PC-9 (cell line): ENCODE results near the gene INTS4. TPM values are rescaled to one million over a fixed set of nuclear protein-coding genes. Genes with fewer than 3 reads are reported as not detected.

Experiments used
- BruUV-seq: library from RNA; stranded (reverse); fragments of 400-500 nt; replicated peaks from 2 replicates; lab custom pipeline; 2021; lab: Mats Ljungman, UMichigan
- CTCF ChIA-PET: fragments of 300-600 bp; sonication (Branson Sonifier 250); formaldehyde crosslinking; loops from one replicate; lab custom pipeline; 2022; ENCODE audit warnings: antibody characterized with exemption; lab: Charles Lee
- POLR2A ChIA-PET: fragments of 300-600 bp; sonication (Branson Sonifier 250); formaldehyde crosslinking; loops from one replicate; lab custom pipeline; 2022; ENCODE audit warnings: antibody characterized with exemption; ENCODE audit not compliant: unreplicated experiment; lab: Charles Lee
- DNase-seq, 2 experiments: peaks; one replicate each; pipeline versions ENCODE4 v3.0.0 to v3.0.0-alpha.2; 2015 to 2022; ENCODE audit warnings: mixed read lengths in 1 of 2
- H2AFZ ChIP-seq: fragments of 200-600 bp; sonication (generic); 2 replicates; pipeline ENCODE4 v1.8.1; 2017; ENCODE audit warnings: antibody characterized with exemption
- H3F3A ChIP-seq: fragments of 200-600 bp; sonication (generic); 2 replicates; pipeline ENCODE4 v1.8.1; 2017; ENCODE audit warnings: antibody characterized with exemption, mild to moderate bottlenecking, low read depth; ENCODE audit not compliant: insufficient read depth
- H3K27ac ChIP-seq: fragments of 200-600 bp; sonication (generic); 2 replicates; pipeline ENCODE4 v1.6.1; 2016; ENCODE audit warnings: mixed run types
- H3K27me3 ChIP-seq: fragments of 200-600 bp; sonication (generic); 2 replicates; pipeline ENCODE4 v1.6.1; 2016; ENCODE audit warnings: low read depth, mixed run types; ENCODE audit not compliant: insufficient read depth
- H3K36me3 ChIP-seq: fragments of 200-600 bp; sonication (generic); 2 replicates; pipeline ENCODE4 v1.6.1; 2016; ENCODE audit warnings: low read depth, mixed run types
- H3K4me1 ChIP-seq: fragments of 200-600 bp; sonication (generic); replicated peaks from 2 replicates; pipeline ENCODE4 v1.6.1; 2016; ENCODE audit warnings: mixed run types; ENCODE audit not compliant: insufficient read depth
- H3K4me2 ChIP-seq: fragments of 200-600 bp; sonication (generic); 2 replicates; pipeline ENCODE4 v1.6.1; 2017; ENCODE audit warnings: mixed run types
- H3K4me3 ChIP-seq: fragments of 200-600 bp; sonication (generic); 2 replicates; pipeline ENCODE4 v1.6.1; 2016; ENCODE audit warnings: mixed run types
- H3K79me2 ChIP-seq: fragments of 200-600 bp; sonication (generic); 2 replicates; pipeline ENCODE4 v1.6.1; 2017; ENCODE audit warnings: low read depth, mixed run types
- H3K9me2 ChIP-seq: fragments of 200-600 bp; sonication (generic); 2 replicates; pipeline ENCODE4 v1.8.1; 2017; ENCODE audit warnings: mild to moderate bottlenecking; ENCODE audit not compliant: insufficient read depth
- H3K9me3 ChIP-seq: fragments of 200-600 bp; sonication (generic); 2 replicates; pipeline ENCODE4 v1.8.1; 2016; ENCODE audit warnings: low read depth; ENCODE audit not compliant: insufficient read depth
- H4K20me1 ChIP-seq: fragments of 200-600 bp; sonication (generic); 2 replicates; pipeline ENCODE4 v1.8.1; 2017; ENCODE audit not compliant: insufficient read depth
- CTCF ChIP-seq: fragments of 200-600 bp; sonication (generic); conservative IDR thresholded peaks from 2 replicates; pipeline ENCODE4 v1.6.1; 2017; ENCODE audit warnings: mixed run types, antibody characterized with exemption, mild to moderate bottlenecking, moderate library complexity
- EZH2 ChIP-seq: fragments of 200-600 bp; sonication (generic); IDR thresholded peaks from 2 replicates; pipeline ENCODE4 v1.8.0; 2017; ENCODE audit warnings: antibody characterized with exemption, low read depth
- intact Hi-C: fragments of 100-400 bp; cut with micrococcal nuclease; formaldehyde crosslinking; loops from one replicate; pipeline ENCODE4 v1.10.0; 2022; ENCODE audit not compliant: unreplicated experiment
- total RNA-seq: library from RNA; stranded (reverse); gene quantifications from 2 replicates; pipeline ENCODE4 v1.2.3, GENCODE V29; 2021

The INTS4 gene
- total RNA-seq, 1 experiment from 2014 or later: 53.8 TPM

GRCh38 chr11:78040691-78041379 lies 46.4 kb upstream of the INTS4 start:
- peaks cover 42% of the 10 kb centered on the region; the same call in 1 of the 2 replicates for H3F3A ChIP-seq
- H3K9me3 ChIP-seq: no peaks in the 10 kb centered on the region
- DNase-seq: peak in 1 of 2 experiments; percentile 54
- no peaks in the 10 kb centered on the region for H3K9me2 ChIP-seq
- H3K36me3 ChIP-seq: no peaks in the 10 kb centered on the region
- no peaks in the 10 kb centered on the region for H3K79me2 ChIP-seq
- H3K4me1 ChIP-seq: peaks cover 54% of the 10 kb centered on the region
- ChIA-PET POLR2A (interaction anchor here (0.7 kb wide), 2 partner anchors 46 to 463 kb away, joined by 3 to 5 read pairs; no protein-coding TSS in a partner anchor), CTCF (interaction anchor here (0.6 to 1.2 kb wide), 2 partner anchors 10 to 46 kb away, joined by 3 to 6 read pairs; partner anchors contain the start of gene INTS4)
- H3K27ac ChIP-seq: peak overlapping the region; percentile 90
- no peak overlapping the region for H3K4me3 ChIP-seq
- intact Hi-C loops: loop anchor here (1.0 to 10.0 kb wide), 2 partner anchors 11 to 374 kb away; partner anchors contain the start of gene GAB2
- H4K20me1 ChIP-seq: no peaks in the 10 kb centered on the region
- TF ChIP-seq EZH2 (no peak), CTCF (no peak)
- TSS peak; percentile 68 for BruUV-seq
- no peaks in the 10 kb centered on the region for H3K27me3 ChIP-seq
- peak overlapping the region; percentile 85 for H3K4me2 ChIP-seq
- H2AFZ ChIP-seq: no peak overlapping the region

GRCh38 chr11:78039919-78040671 lies 45.6 kb upstream of the INTS4 start:
- ChIA-PET CTCF (interaction anchor here (0.6 to 1.2 kb wide), 3 partner anchors 30 to 113 kb away, joined by 3 to 6 read pairs (median 5); partner anchors contain the start of gene INTS4), POLR2A (interaction anchor here (0.5 to 0.7 kb wide), 5 partner anchors 12 to 521 kb away, joined by 3 to 31 read pairs (median 7); no protein-coding TSS in a partner anchor)
- Histone ChIP-seq H3F3A (peaks cover 42% of the 10 kb centered on the region; the same call in 1 of the 2 replicates), H3K27ac (peak overlapping the region; percentile 90), H3K4me2 (peak overlapping the region; percentile 85), H3K36me3 (no peaks in the 10 kb centered on the region), H3K9me2 (no peaks in the 10 kb centered on the region), H3K9me3 (no peaks in the 10 kb centered on the region), H3K27me3 (no peaks in the 10 kb centered on the region), H3K4me1 (peaks cover 54% of the 10 kb centered on the region), H3K4me3 (peak overlapping the region; percentile 37; the same call in 1 of the 2 replicates), H4K20me1 (no peaks in the 10 kb centered on the region), H3K79me2 (no peaks in the 10 kb centered on the region), H2AFZ (peak overlapping the region; percentile 85)
- no peak for TF ChIP-seq EZH2
- no peak for TF ChIP-seq CTCF
- peak; percentile 87 to 92 for DNase-seq
- intact Hi-C loops: loop anchor here (1.0 to 10.0 kb wide), 2 partner anchors 10 to 375 kb away; partner anchors contain the start of gene GAB2
- no TSS peak for BruUV-seq

GRCh38 chr11:78039391-78039918 lies 45.0 kb upstream of the INTS4 start:
- POLR2A ChIA-PET: interaction anchor here (0.5 to 0.7 kb wide), 4 partner anchors 50 to 521 kb away, joined by 3 to 31 read pairs (median 8); no protein-coding TSS in a partner anchor
- peaks cover 54% of the 10 kb centered on the region for H3K4me1 ChIP-seq

More at GRCh38 chr11:78039391-78039918, 45.0 kb upstream of the INTS4 start:
- Histone ChIP-seq H3K79me2 (no peaks in the 10 kb centered on the region), H3K9me3 (no peaks in the 10 kb centered on the region), H3K9me2 (no peaks in the 10 kb centered on the region), H3K4me2 (peak overlapping the region; percentile 85), H2AFZ (peak overlapping the region; percentile 85), H3K36me3 (no peaks in the 10 kb centered on the region), H3F3A (peaks cover 42% of the 10 kb centered on the region; the same call in 1 of the 2 replicates), H4K20me1 (no peaks in the 10 kb centered on the region), H3K4me3 (peak overlapping the region; percentile 37; the same call in 1 of the 2 replicates), H3K27me3 (no peaks in the 10 kb centered on the region), H3K27ac (peak overlapping the region; percentile 90)
- no peak for DNase-seq
- TF ChIP-seq EZH2 (no peak), CTCF (no peak)
- intact Hi-C loops: no loop called here
- CTCF ChIA-PET: interaction anchor here (0.6 to 1.0 kb wide), 3 partner anchors 29 to 113 kb away, joined by 3 to 5 read pairs (median 3); no protein-coding TSS in a partner anchor
- BruUV-seq: TSS peak; percentile 26
